ENCODE results near the gene SPRR5. TPM values are rescaled to one million over a fixed set of nuclear protein-coding genes. Genes with fewer than 3 reads are reported as not detected.

The SPRR5 gene
- polyA plus RNA-seq, 1 donor from 2014 or later, result not detected

DNA sequence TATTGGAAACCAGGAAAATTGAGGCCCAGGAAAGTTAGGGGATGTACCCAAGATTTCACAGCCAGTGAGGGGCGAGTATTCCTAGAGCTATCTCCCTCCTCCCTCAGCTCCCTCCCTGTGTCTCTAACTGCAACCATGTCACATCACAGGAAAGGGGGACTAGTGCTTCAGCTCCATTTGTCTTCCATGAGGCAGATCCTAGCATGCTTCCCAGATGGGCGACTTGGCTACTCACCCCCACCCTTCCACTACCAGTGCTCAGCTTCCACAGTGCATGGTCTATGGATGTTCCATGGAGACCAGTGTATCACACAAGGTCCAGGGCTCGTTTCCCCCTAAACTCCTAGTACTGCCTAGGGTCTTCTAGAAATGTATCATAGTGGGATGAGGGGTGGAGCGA, 18.8 kb downstream of the SPRR5 start:
- Histone ChIP-seq H3K9me3 (ENCODE audit: low read length) (no peaks in the 10 kb centered on the region), H3K27ac (ENCODE audit: low read length) (no peak overlapping the region), H3K4me2 (ENCODE audit: low read length) (no peak overlapping the region), H3F3A (ENCODE audit: insufficient read depth, low read length, poor library complexity, severe bottlenecking) (no peaks in the 10 kb centered on the region), H3K36me3 (ENCODE audit: insufficient read depth, low read length) (no peaks in the 10 kb centered on the region), H3K9me2 (ENCODE audit: insufficient read depth, low read length) (no peaks in the 10 kb centered on the region), H3K79me2 (replicated peaks; ENCODE audit: insufficient read depth, low read length) (no peaks in the 10 kb centered on the region), H2AFZ (ENCODE audit: low read depth, low read length) (no peak overlapping the region), H3K27me3 (ENCODE audit: insufficient read depth, low read depth, low read length) (no peaks in the 10 kb centered on the region), H3K4me3 (ENCODE audit: low read length) (no peak overlapping the region), H3K9ac (ENCODE audit: low read length) (no peak overlapping the region), H4K20me1 (ENCODE audit: insufficient read depth) (no peaks in the 10 kb centered on the region)
- TF ChIP-seq SMC3 (conservative IDR thresholded peaks at IDR 0.05; ENCODE audit: poor library complexity) (no peak), TAF1 (IDR thresholded peaks at IDR 0.05; ENCODE audit: low read depth) (no peak), EP300 (conservative IDR thresholded peaks at IDR 0.05; ENCODE audit: poor library complexity, severe bottlenecking) (no peak), RAD21 (conservative IDR thresholded peaks at IDR 0.05) (no peak), MXI1 (conservative IDR thresholded peaks at IDR 0.05; ENCODE audit: poor library complexity, severe bottlenecking) (no peak), EZH2 (IDR thresholded peaks at IDR 0.05; ENCODE audit: borderline replicate concordance, insufficient read depth, low read length, poor library complexity, severe bottlenecking) (no peak)
- TF ChIP-seq, protein P1, sequence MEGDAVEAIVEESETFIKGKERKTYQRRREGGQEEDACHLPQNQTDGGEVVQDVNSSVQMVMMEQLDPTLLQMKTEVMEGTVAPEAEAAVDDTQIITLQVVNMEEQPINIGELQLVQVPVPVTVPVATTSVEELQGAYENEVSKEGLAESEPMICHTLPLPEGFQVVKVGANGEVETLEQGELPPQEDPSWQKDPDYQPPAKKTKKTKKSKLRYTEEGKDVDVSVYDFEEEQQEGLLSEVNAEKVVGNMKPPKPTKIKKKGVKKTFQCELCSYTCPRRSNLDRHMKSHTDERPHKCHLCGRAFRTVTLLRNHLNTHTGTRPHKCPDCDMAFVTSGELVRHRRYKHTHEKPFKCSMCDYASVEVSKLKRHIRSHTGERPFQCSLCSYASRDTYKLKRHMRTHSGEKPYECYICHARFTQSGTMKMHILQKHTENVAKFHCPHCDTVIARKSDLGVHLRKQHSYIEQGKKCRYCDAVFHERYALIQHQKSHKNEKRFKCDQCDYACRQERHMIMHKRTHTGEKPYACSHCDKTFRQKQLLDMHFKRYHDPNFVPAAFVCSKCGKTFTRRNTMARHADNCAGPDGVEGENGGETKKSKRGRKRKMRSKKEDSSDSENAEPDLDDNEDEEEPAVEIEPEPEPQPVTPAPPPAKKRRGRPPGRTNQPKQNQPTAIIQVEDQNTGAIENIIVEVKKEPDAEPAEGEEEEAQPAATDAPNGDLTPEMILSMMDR (IDR thresholded peaks at IDR 0.05; ENCODE audit: poor library complexity, severe bottlenecking), result no peak
- TF ChIP-seq, protein P2, sequence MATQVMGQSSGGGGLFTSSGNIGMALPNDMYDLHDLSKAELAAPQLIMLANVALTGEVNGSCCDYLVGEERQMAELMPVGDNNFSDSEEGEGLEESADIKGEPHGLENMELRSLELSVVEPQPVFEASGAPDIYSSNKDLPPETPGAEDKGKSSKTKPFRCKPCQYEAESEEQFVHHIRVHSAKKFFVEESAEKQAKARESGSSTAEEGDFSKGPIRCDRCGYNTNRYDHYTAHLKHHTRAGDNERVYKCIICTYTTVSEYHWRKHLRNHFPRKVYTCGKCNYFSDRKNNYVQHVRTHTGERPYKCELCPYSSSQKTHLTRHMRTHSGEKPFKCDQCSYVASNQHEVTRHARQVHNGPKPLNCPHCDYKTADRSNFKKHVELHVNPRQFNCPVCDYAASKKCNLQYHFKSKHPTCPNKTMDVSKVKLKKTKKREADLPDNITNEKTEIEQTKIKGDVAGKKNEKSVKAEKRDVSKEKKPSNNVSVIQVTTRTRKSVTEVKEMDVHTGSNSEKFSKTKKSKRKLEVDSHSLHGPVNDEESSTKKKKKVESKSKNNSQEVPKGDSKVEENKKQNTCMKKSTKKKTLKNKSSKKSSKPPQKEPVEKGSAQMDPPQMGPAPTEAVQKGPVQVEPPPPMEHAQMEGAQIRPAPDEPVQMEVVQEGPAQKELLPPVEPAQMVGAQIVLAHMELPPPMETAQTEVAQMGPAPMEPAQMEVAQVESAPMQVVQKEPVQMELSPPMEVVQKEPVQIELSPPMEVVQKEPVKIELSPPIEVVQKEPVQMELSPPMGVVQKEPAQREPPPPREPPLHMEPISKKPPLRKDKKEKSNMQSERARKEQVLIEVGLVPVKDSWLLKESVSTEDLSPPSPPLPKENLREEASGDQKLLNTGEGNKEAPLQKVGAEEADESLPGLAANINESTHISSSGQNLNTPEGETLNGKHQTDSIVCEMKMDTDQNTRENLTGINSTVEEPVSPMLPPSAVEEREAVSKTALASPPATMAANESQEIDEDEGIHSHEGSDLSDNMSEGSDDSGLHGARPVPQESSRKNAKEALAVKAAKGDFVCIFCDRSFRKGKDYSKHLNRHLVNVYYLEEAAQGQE (IDR thresholded peaks at IDR 0.05; ENCODE audit: borderline replicate concordance), result no peak

DNA sequence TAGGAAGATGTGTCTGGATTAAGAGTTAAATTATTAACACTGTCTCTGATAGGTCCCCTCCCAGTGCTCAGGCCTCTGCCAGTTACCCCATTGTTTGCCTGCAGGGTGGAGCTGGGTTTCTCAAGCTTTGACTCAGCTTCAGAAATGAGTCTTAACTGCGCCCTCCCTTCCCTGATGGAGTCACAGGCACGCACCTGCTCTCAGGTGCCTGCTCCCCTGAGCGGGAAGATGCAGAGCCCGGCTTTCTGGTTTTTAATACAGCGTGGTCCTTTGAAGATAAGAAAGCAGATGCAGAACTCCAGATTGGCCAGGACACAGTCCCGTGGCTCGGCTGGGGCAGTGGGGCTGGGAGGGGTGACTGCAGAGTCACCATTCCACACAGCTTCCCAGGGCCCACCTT, 20.2 kb downstream of the SPRR5 start:
- Histone ChIP-seq H3K4me3 (ENCODE audit: low read length) (no peak overlapping the region), H4K20me1 (ENCODE audit: insufficient read depth) (no peaks in the 10 kb centered on the region), H3F3A (ENCODE audit: insufficient read depth, low read length, poor library complexity, severe bottlenecking) (no peaks in the 10 kb centered on the region), H3K27me3 (ENCODE audit: insufficient read depth, low read depth, low read length) (no peaks in the 10 kb centered on the region), H3K79me2 (replicated peaks; ENCODE audit: insufficient read depth, low read length) (no peaks in the 10 kb centered on the region), H3K27ac (ENCODE audit: low read length) (no peak overlapping the region), H3K9me2 (ENCODE audit: insufficient read depth, low read length) (no peaks in the 10 kb centered on the region), H3K4me2 (ENCODE audit: low read length) (no peak overlapping the region), H3K9me3 (ENCODE audit: low read length) (no peaks in the 10 kb centered on the region), H2AFZ (ENCODE audit: low read depth, low read length) (no peak overlapping the region), H3K9ac (ENCODE audit: low read length) (no peak overlapping the region), H3K36me3 (ENCODE audit: insufficient read depth, low read length) (no peaks in the 10 kb centered on the region)
- TF ChIP-seq MXI1 (conservative IDR thresholded peaks at IDR 0.05; ENCODE audit: poor library complexity, severe bottlenecking) (no peak), POLR2AphosphoS5 (IDR thresholded peaks at IDR 0.05) (no peak), EP300 (conservative IDR thresholded peaks at IDR 0.05; ENCODE audit: poor library complexity, severe bottlenecking) (no peak), SMC3 (conservative IDR thresholded peaks at IDR 0.05; ENCODE audit: poor library complexity) (no peak), TAF1 (IDR thresholded peaks at IDR 0.05; ENCODE audit: low read depth) (no peak), RAD21 (conservative IDR thresholded peaks at IDR 0.05) (no peak), EZH2 (IDR thresholded peaks at IDR 0.05; ENCODE audit: borderline replicate concordance, insufficient read depth, low read length, poor library complexity, severe bottlenecking) (no peak)
- TF ChIP-seq, protein P1 (IDR thresholded peaks at IDR 0.05; ENCODE audit: poor library complexity, severe bottlenecking), result no peak
- TF ChIP-seq, protein P2 (IDR thresholded peaks at IDR 0.05; ENCODE audit: borderline replicate concordance), result no peak

Measured in neural cell (in vitro differentiated cells).